ENCODE results near the gene ZC3H4. TPM values are rescaled to one million over a fixed set of nuclear protein-coding genes. Genes with fewer than 3 reads are reported as not detected.
A peak's percentile ranks its signal among the peaks of the same experiment; 100 is the strongest.

ZC3H4 gene
- total RNA-seq, 1 donor from 2014 or later: 50.3 TPM

DNA sequence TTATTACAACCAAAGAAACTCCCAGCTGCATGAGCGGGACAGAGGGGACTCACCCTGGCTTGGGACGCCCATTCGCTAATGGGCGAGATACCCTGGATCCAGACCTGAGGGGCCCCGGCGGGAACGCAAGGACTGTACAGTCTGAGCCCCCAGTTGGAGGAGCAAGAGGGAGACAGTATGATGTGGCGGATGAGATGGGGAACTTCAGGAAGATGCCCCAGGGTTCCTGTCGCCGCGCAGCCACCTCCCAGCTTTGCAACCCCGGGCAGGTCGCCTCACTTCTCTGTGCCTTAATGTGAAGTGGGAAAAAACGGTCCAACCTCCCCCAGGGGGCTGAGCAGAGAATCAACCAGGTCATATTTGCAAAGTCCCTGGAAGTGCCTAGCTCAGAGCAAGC is 91.4 kb downstream of the ZC3H4 start:
- H3K4me1 Mint-ChIP-seq (ENCODE audit: low read depth, unreplicated experiment): no peaks in the 10 kb centered on the region
- H3K4me3 Mint-ChIP-seq (ENCODE audit: unreplicated experiment): no peak overlapping the region
- DNase-seq: no peak

DNA sequence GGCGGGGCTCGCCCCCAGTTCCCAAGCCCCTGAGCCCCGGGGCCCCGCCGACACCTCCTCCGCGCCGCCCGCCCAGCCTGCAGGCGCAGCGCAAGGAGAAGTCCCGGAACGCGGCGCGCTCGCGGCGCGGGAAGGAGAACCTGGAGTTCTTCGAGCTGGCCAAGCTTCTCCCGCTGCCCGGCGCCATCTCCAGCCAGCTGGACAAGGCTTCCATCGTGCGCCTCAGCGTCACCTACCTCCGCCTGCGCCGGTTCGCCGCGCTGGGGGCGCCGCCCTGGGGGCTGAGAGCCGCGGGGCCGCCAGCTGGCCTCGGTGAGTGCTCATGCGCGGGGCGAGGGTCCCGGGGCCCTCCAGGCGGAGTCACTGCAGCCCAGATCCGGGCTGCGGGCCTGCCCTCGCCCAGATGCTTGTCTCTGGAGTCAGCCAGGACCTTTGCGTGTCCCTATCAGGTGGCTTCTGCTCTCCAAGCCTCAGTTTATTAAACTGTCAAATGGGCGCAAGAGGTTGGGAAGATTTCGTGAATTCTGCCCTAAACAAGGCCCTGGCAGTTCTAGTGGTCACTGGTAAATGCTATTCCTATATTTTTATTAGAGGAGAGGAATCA is 91.9 kb downstream of the ZC3H4 start:
- Mint-ChIP-seq H3K4me3 (ENCODE audit: unreplicated experiment) (no peak overlapping the region), H3K4me1 (ENCODE audit: low read depth, unreplicated experiment) (no peaks in the 10 kb centered on the region), H3K27ac (ENCODE audit: unreplicated experiment) (no peak overlapping the region), H3K27me3 (ENCODE audit: unreplicated experiment) (peaks cover 13% of the 10 kb centered on the region), H3K36me3 (ENCODE audit: unreplicated experiment) (no peaks in the 10 kb centered on the region), H3K9me3 (ENCODE audit: unreplicated experiment) (peaks cover 3% of the 10 kb centered on the region)
- peak; percentile 62 for DNase-seq
- TF ChIP-seq, protein P1, sequence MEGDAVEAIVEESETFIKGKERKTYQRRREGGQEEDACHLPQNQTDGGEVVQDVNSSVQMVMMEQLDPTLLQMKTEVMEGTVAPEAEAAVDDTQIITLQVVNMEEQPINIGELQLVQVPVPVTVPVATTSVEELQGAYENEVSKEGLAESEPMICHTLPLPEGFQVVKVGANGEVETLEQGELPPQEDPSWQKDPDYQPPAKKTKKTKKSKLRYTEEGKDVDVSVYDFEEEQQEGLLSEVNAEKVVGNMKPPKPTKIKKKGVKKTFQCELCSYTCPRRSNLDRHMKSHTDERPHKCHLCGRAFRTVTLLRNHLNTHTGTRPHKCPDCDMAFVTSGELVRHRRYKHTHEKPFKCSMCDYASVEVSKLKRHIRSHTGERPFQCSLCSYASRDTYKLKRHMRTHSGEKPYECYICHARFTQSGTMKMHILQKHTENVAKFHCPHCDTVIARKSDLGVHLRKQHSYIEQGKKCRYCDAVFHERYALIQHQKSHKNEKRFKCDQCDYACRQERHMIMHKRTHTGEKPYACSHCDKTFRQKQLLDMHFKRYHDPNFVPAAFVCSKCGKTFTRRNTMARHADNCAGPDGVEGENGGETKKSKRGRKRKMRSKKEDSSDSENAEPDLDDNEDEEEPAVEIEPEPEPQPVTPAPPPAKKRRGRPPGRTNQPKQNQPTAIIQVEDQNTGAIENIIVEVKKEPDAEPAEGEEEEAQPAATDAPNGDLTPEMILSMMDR (IDR thresholded peaks at IDR 0.05; ENCODE audit: partially characterized antibody, unreplicated experiment): no peak

More for the DNA sequence above, 91.4 kb downstream of the ZC3H4 start:
- TF ChIP-seq, protein P1 (IDR thresholded peaks at IDR 0.05; ENCODE audit: partially characterized antibody, unreplicated experiment): no peak
- Mint-ChIP-seq H3K27me3 (ENCODE audit: unreplicated experiment) (peaks cover 12% of the 10 kb centered on the region), H3K36me3 (ENCODE audit: unreplicated experiment) (no peaks in the 10 kb centered on the region), H3K27ac (ENCODE audit: unreplicated experiment) (no peak overlapping the region), H3K9me3 (ENCODE audit: unreplicated experiment) (peaks cover 3% of the 10 kb centered on the region)

DNA sequence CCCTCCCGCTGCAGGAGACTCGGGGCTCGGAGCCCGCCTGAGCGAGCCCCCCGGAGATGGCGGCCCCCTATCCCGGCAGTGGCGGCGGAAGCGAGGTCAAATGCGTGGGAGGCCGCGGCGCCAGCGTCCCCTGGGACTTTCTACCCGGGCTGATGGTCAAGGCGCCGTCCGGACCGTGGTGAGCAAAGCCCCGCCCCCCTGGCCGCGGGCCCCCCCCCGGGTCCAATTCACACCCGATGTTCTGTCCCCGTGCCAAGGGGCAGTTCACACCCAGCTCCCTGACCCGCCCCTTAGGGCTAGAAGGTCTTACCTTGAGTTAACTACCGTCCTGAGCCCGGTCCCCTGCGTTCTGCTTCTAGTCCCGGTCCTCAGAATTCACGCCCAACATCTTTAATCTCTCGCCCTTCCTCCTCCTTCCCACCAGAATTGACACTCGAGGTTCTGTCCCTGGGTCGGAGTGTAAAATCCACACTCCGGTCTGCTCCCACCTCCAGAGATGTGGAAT is 92.5 kb downstream of the ZC3H4 start:
- TF ChIP-seq, protein P1 (IDR thresholded peaks at IDR 0.05; ENCODE audit: partially characterized antibody, unreplicated experiment): no peak
- peak overlapping the region; percentile 65 for H3K4me3 Mint-ChIP-seq (ENCODE audit: unreplicated experiment)
- H3K9me3 Mint-ChIP-seq (ENCODE audit: unreplicated experiment): peaks cover 3% of the 10 kb centered on the region
- peaks cover 13% of the 10 kb centered on the region for H3K27me3 Mint-ChIP-seq (ENCODE audit: unreplicated experiment)
- no peaks in the 10 kb centered on the region for H3K4me1 Mint-ChIP-seq (ENCODE audit: low read depth, unreplicated experiment)
- H3K27ac Mint-ChIP-seq (ENCODE audit: unreplicated experiment): no peak overlapping the region
- H3K36me3 Mint-ChIP-seq (ENCODE audit: unreplicated experiment): no peaks in the 10 kb centered on the region
- DNase-seq: peak; percentile 44

DNA sequence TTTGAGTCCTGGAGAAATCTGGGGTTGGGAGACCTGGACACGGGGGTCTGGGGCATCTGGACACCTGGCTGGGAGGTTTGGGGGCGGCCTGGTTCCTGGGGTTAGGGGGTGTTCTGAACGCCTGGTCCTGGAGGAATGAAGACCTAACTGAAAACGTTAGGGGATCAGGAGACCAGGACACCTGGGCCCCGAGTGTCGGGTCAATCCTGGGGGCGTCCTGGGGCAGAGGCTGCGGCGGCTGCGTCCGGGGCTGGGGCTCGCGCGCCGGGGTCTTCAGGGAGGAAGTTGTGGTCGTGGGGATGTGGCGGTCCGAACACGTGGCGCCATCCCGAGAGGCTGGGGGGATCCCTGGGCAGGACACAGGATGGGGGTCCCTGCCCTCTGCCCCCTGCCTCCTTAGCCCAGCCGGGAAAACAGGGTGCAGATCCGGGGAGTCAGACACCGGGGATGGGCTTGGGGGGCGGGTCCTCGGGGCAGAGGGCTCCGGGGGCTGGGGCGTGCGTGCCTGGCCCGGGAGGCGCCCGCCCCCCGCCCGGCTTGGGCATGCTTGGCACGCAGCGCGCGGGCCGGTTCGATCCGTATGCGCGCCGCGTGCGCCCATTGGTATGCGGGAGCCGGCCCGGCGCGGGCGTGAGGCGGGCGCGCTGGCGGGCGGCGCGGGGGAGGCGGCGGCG is 93.3 kb downstream of the ZC3H4 start:
- Mint-ChIP-seq H3K27ac (ENCODE audit: unreplicated experiment) (no peak overlapping the region), H3K4me3 (ENCODE audit: unreplicated experiment) (peak overlapping the region; percentile 65), H3K9me3 (ENCODE audit: unreplicated experiment) (peaks cover 3% of the 10 kb centered on the region), H3K27me3 (ENCODE audit: unreplicated experiment) (peaks cover 13% of the 10 kb centered on the region), H3K4me1 (ENCODE audit: low read depth, unreplicated experiment) (no peaks in the 10 kb centered on the region), H3K36me3 (ENCODE audit: unreplicated experiment) (no peaks in the 10 kb centered on the region)
- TF ChIP-seq, protein P1 (IDR thresholded peaks at IDR 0.05; ENCODE audit: partially characterized antibody, unreplicated experiment): no peak
- no peak for DNase-seq
